Measurements from ENCODE around the gene CRHR1.

CRHR1 gene

DNA sequence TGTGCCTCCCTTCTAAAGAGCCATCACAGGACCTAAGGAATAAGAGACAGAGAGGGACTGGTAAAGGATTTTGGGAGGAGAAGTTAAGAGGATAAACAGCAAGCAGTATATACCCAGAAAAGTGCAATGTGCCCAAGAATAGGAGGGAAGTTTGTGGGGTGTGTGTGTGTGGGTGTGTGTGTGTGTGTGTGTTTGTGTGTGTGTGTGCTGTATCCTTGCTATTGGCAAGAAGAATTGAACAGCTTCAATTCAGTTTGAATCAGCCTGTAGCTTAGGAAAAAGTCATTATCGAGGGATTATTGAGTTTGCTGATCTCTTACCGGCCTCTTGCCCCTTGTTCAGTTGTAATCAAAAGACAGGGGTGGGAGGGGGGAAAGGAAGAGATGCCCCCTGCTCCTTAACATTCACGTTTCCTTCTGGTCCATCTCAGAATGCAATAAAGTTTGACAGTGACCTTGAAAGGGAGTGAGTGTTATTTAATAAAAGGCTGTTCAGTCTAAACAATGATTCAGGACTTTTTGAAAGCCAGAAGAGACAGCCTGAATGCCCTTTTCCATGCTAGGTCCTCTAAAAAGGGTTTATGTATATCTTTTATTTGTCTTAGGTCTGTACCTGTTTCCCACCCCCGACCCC, 86.3 kb downstream of the CRHR1 start:
- no peak for DNase-seq

DNA sequence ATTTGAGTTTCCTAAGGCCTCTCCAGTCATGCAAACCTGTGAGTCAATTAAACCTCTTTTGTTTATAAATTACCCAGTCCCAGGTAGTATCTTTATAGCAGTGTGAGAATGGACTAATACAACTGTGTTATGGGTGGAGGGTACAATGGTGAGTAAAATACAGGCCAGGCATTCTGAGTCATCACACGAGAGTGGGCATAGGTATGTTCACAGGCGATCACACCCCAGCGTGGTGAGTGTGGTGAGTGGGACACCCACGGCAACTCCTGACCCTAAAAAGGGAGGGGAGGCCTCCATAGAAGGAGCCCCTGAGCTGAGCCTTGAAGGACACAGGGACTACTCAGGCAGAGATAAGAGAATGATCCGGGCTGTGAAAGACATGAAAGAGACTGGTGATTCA, 87.6 kb downstream of the CRHR1 start:
- DNase-seq: no peak

DNA sequence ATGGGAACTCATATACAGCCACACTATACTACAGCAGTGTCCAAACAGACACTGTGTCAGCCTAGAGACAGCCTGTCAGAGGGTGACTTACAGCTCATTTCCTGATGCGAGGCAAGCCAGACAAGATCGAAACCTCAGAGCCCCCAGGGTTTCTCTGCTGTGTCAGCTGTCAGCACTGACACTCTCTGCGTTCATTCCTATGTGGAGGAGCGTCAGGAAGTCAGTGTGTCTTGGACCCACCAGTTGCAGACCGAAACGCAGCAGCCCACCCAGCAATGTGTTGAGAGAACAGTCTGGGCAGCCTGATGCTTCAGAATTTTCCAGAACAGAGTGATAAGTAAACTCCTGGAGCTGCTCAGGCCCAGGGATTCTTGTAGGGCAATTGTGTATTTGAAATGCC, 89.6 kb downstream of the CRHR1 start:
- DNase-seq: no peak

DNA sequence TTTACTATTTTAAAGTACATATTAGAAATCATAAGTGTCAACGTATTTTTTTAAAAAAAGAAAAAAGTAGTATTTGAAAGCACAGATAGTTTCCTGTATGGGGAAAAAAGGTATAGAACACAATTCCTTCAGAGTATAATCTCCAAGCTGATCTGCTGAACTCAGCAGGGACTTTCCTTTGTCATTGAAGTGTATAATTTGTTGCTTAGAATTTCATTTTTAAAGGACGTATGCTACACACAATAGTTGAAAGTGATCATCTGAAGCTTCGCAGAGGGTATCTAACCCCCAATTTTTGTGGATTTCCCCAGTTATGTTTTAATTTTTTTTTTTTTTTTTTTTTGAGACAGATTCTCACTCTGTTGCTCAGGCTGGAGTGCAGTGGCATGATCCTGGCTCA, 90.0 kb downstream of the CRHR1 start:
- no peak for DNase-seq

DNA sequence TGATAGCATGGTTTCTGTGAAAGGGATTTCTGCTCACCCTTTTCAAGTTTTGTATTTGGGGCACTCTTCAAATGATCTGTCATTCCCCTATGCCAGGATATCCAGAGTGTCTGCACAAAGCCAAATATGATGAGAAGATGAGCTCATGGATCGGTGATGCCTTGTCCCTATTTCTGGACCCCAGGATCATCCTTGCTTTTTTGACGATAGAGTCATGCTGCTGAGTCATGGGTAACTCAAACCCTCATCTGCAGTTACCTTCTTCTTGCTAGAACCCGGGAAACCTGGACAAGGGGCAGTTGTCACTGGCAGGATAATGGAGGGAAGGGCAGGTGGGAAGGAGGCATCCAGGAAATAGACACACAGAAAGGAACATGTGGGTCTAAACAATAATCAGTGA, 92.4 kb downstream of the CRHR1 start:
- no peak for DNase-seq

DNA sequence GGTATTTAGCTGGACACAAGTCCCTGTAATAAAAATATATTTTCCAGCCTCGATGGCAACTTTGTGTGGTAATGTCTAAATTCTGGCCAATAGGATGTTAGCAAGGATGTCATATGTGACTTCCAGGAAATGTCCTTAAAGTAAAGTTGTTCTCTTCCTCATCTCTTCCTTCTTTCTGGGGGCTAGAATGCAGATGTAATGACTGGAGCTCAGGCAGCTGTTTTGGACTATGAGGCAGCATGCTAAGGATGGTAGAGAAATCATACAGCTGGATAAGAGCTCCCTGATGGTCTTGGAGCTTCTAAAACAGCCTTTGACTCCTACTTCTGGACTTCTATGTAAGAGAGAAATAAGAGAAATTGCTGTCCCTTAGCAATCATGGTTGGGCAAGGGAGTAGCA, 93.3 kb downstream of the CRHR1 start:
- DNase-seq: no peak

DNA sequence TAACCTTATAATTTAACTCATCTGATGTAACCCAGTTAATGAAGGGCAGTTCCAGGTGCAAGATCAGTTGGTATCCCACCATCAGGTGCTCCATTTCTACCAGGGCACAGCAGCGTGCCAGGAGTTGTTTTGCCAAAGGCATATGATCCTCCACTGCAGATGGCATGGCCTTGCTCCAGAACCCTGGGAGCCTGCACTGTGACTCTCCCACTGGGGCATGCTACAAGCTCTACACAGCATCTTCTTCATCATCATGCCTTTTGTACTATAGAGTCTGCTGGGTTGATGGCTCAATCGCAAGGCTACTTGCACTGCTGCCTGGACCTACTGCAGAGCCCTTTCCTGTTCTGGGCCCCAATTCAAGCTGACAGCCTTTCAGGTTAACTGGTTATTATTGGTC, 98.9 kb downstream of the CRHR1 start:
- DNase-seq: no peak

Data from SHP77 treated with DMSO at 0.1 percent for 48 hours (cell line).